GM12892 (cell line): ENCODE results near the gene DNAL1.
"Not testable (repeated sequence)": the region's sequence is repeated elsewhere in the genome, so short reads cannot be mapped to it uniquely, and the experiment has no call there.

Source experiments
- DNase-seq: peaks from one replicate; pipeline ENCODE4 v3.0.0; 2011; ENCODE audit not compliant: insufficient read length
- FAIRE-seq: peaks from 2 replicates; lab custom pipeline; 2011; peaks lifted over from hg19 to GRCh38; lab: Jason Lieb, UNC
- POLR2A ChIP-seq: IDR thresholded peaks from 2 replicates; pipeline ENCODE4 v1.6.1; 2011; ENCODE audit warnings: low read depth, low read length, control low read depth
- POLR2AphosphoS5 ChIP-seq: IDR thresholded peaks from 2 replicates; pipeline ENCODE4 v1.6.1; 2011; ENCODE audit warnings: low read depth, low read length, control low read depth
- TAF1 ChIP-seq: IDR thresholded peaks from 2 replicates; pipeline ENCODE4 v1.6.1; 2011; ENCODE audit warnings: low read depth, mild to moderate bottlenecking, control low read depth, low read length, borderline replicate concordance

DNAL1 gene

GRCh38 chr14:73655851-73656250 is 11.1 kb downstream of the DNAL1 start:
- FAIRE-seq: no peak
- TF ChIP-seq POLR2AphosphoS5 (no peak), POLR2A (no peak), TAF1 (no peak)
- no peak for DNase-seq

- not testable (repeated sequence) for FAIRE-seq, DNase-seq
These were observed 14.4 kb downstream of the DNAL1 start for GRCh38 chr14:73659202-73659601.

- FAIRE-seq (no peak), DNase-seq (no peak)
- no peak for TF ChIP-seq TAF1
- no peak for TF ChIP-seq POLR2AphosphoS5
- TF ChIP-seq POLR2A: no peak
These were observed 15.7 kb downstream of the DNAL1 start for GRCh38 chr14:73660511-73660910.

GRCh38 chr14:73661872-73662271 is 17.1 kb downstream of the DNAL1 start:
- no peak for DNase-seq
- no peak for FAIRE-seq

GRCh38 chr14:73662487-73662943 is 17.7 kb downstream of the DNAL1 start:
- no peak for DNase-seq
- FAIRE-seq: no peak
- no peak for TF ChIP-seq POLR2A
- no peak for TF ChIP-seq TAF1
- no peak for TF ChIP-seq POLR2AphosphoS5

More at GRCh38 chr14:73661872-73662271, 17.1 kb downstream of the DNAL1 start:
- TF ChIP-seq POLR2A (no peak), TAF1 (no peak), POLR2AphosphoS5 (no peak)

GRCh38 chr14:73663548-73664212 is 18.9 kb downstream of the DNAL1 start:
- FAIRE-seq (peak; percentile 63), DNase-seq (no peak)
- TF ChIP-seq POLR2AphosphoS5 (no peak), POLR2A (no peak), TAF1 (no peak)

GRCh38 chr14:73665130-73665529 is 20.3 kb downstream of the DNAL1 start:
- FAIRE-seq: no peak
- TF ChIP-seq POLR2A (no peak), POLR2AphosphoS5 (no peak), TAF1 (no peak)
- no peak for DNase-seq

GRCh38 chr14:73666583-73666982 is 21.8 kb downstream of the DNAL1 start:
- DNase-seq: no peak
- TF ChIP-seq POLR2AphosphoS5 (no peak), TAF1 (no peak), POLR2A (no peak)
- no peak for FAIRE-seq

- DNase-seq (no peak), FAIRE-seq (no peak)
- TF ChIP-seq POLR2A (no peak), TAF1 (no peak), POLR2AphosphoS5 (no peak)
These were observed 23.1 kb downstream of the DNAL1 start for GRCh38 chr14:73667854-73668253.

GRCh38 chr14:73674986-73675385 is 30.2 kb downstream of the DNAL1 start:
- TF ChIP-seq TAF1 (no peak), POLR2AphosphoS5 (no peak), POLR2A (no peak)
- FAIRE-seq (no peak), DNase-seq (no peak)

- FAIRE-seq: no peak
- DNase-seq: no peak
- TF ChIP-seq POLR2AphosphoS5: no peak
- TF ChIP-seq POLR2A: no peak
- TF ChIP-seq TAF1: no peak
These were observed 33.9 kb downstream of the DNAL1 start for GRCh38 chr14:73678698-73679097.

- FAIRE-seq (no peak), DNase-seq (no peak)
- TF ChIP-seq TAF1: no peak
- TF ChIP-seq POLR2A: no peak
- TF ChIP-seq POLR2AphosphoS5: no peak
These were observed 36.0 kb downstream of the DNAL1 start for GRCh38 chr14:73680821-73681220.

- DNase-seq (no peak), FAIRE-seq (no peak)
- TF ChIP-seq POLR2AphosphoS5 (no peak), TAF1 (no peak), POLR2A (no peak)
These were observed 39.8 kb downstream of the DNAL1 start for GRCh38 chr14:73684627-73685026.
